Tibial artery (tissue), 4 donors: ENCODE data around the gene FKBP4.
A peak's percentile ranks its signal among the peaks of the same experiment; 100 is the strongest.

Source experiments
- DNase-seq, 2 donors: peaks; one replicate each; pipeline ENCODE4 v3.0.0-alpha.2; 2019
- H3K27ac ChIP-seq, 2 donors: fragments of 200-600 bp; sonication (generic) in 1 of 2; 1 replicate in 1 of 2; 2 replicates in 1 of 2; pipeline ENCODE4 v1.5.1; 2018 to 2019; ENCODE audit warnings: mild to moderate bottlenecking in 1 of 2
- H3K27me3 ChIP-seq, 2 donors: fragments of 200-600 bp; sonication (generic) in 1 of 2; one replicate each; pipeline versions ENCODE4 v1.5.1 to v1.6.0; 2016 to 2019
- H3K36me3 ChIP-seq, 3 donors: fragments of 200-600 bp; sonication (generic) in 2 of 3; one replicate each; pipeline ENCODE4 v1.5.1; 2016 to 2019; ENCODE audit warnings: mild to moderate bottlenecking in 2 of 3
- H3K4me1 ChIP-seq, 4 donors: fragments of 200-600 bp; sonication (generic) in 2 of 4; 1 replicate in 3 of 4; 2 replicates in 1 of 4; pipeline ENCODE4 v1.5.1; 2016 to 2019
- H3K4me3 ChIP-seq, 2 donors: fragments of 200-600 bp; sonication (generic) in 1 of 2; 1 replicate in 1 of 2; 2 replicates in 1 of 2; pipeline ENCODE4 v1.5.1; 2018 to 2019; ENCODE audit warnings: mild to moderate bottlenecking in 2 of 2
- H3K9me3 ChIP-seq, 3 donors: fragments of 200-600 bp; sonication (generic) in 1 of 3; one replicate each; pipeline ENCODE4 v1.5.1; 2016 to 2019
- intact Hi-C: fragments of 100-400 bp; cut with DNase I; formaldehyde crosslinking; loops from one replicate; pipeline ENCODE4 v1.15.0; 2023; ENCODE audit warnings: low total_unique reads
- TF ChIP-seq, protein P1 (sequence below), 2 experiments: fragments of 200-600 bp in 1 of 2; fragments of 450-650 bp in 1 of 2; IDR thresholded peaks; one replicate each; pipeline ENCODE4 v1.5.1; 2017 to 2019; ENCODE audit warnings: antibody characterized with exemption in 2 of 2, mild to moderate bottlenecking in 1 of 2, moderate library complexity in 1 of 2

FKBP4 gene

DNA sequence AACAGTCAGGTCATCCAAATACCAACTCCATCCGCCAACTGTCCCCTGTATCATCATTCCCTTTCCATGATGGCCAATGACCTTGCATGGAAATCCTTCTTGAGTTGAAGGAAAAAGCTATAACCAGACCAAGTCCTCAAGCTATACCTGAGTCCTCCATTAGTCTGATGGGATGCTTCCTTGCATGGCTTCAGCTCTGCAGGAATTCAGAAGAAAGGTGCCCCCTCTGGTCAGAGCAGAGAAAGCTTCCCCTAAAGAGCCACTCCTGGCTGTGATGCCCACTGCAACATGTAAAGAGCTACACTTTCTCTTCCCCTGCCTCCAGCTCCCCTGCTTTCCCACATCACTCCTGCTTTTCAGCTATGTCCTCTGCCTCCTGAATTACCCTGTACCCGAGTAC lies 43.1 kb upstream of the FKBP4 start:
- Histone ChIP-seq H3K4me3 (no peak overlapping the region), H3K27me3 (peaks cover 0 to 11% of the 10 kb centered on the region in 2 donors)
- DNase-seq = no peak

DNA sequence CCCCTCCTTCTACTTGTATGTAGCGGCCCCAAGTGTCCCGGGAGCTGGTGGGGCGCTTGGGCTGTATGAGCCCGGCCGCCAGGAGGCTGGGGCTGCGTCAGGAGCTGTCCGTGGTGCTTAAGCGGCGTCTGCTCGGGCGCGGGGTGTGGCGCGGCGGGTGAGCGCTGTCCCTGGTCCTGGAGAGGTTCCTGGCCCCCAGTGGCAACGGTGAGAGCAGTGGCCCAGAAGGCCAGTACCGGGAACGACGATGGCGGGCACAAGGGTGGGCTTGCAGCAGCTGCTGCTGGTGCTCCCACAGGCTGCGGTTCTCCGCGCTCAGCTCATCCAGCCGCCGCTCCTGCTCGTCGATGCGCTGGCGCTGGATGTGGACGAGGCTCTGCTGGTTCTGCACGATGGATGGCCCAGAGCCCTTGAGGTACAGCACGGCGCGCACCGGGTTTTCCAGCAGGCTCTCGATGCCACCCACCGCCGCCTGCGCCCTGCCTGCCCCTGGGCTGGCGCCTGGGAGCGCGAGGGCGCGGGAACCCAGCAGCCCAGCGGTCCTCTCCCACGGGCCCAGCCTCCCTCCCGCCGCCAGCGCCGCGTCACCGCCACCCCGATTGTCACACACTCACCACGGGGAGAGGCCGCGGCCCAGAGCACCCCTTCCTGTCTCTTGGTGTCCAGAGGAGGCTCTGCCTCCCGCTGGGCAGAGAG lies 41.9 kb upstream of the FKBP4 start:
- Histone ChIP-seq H3K4me1 (peaks cover 0 to 7% (median 0%) of the 10 kb centered on the region in 4 donors), H3K27me3 (peaks cover 0 to 11% of the 10 kb centered on the region in 2 donors), H3K4me3 (no peak overlapping the region), H3K9me3 (no peaks in the 10 kb centered on the region), H3K27ac (no peak overlapping the region), H3K36me3 (no peaks in the 10 kb centered on the region)
- DNase-seq = peak; percentile 48 to 81
- intact Hi-C loops = no loop called here
- TF ChIP-seq, protein P1, sequence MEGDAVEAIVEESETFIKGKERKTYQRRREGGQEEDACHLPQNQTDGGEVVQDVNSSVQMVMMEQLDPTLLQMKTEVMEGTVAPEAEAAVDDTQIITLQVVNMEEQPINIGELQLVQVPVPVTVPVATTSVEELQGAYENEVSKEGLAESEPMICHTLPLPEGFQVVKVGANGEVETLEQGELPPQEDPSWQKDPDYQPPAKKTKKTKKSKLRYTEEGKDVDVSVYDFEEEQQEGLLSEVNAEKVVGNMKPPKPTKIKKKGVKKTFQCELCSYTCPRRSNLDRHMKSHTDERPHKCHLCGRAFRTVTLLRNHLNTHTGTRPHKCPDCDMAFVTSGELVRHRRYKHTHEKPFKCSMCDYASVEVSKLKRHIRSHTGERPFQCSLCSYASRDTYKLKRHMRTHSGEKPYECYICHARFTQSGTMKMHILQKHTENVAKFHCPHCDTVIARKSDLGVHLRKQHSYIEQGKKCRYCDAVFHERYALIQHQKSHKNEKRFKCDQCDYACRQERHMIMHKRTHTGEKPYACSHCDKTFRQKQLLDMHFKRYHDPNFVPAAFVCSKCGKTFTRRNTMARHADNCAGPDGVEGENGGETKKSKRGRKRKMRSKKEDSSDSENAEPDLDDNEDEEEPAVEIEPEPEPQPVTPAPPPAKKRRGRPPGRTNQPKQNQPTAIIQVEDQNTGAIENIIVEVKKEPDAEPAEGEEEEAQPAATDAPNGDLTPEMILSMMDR (IDR thresholded peaks at IDR 0.05) = no peak

More for the DNA sequence above, 43.1 kb upstream of the FKBP4 start:
- H3K9me3 ChIP-seq = no peaks in the 10 kb centered on the region
- peaks cover 0 to 7% (median 0%) of the 10 kb centered on the region in 4 donors for H3K4me1 ChIP-seq
- no peak overlapping the region for H3K27ac ChIP-seq
- TF ChIP-seq, protein P1 (IDR thresholded peaks at IDR 0.05) = no peak
- no peaks in the 10 kb centered on the region for H3K36me3 ChIP-seq
- intact Hi-C loops = no loop called here

DNA sequence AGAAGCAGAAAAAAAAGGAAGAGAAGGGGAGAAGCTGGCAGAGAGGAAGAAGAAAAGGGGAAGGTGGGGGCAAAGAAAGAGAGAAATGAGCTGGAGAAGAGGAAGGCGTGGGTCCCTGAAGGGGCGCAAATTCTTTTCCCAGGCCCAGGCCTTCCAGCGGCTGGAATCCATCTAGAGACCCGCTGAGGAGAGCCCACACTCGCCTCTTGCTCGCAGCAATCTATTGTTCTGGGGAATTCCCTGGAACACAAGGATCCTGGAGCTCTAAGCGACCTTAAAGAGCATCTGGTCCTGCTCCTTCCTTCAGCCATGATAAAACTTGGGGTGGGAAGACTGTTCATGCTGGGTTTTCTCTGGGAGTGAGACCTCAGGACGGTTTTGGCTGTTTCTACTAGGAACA lies 41.2 kb upstream of the FKBP4 start:
- TF ChIP-seq, protein P1 (IDR thresholded peaks at IDR 0.05) = no peak
- H3K27ac ChIP-seq = no peak overlapping the region
- no peaks in the 10 kb centered on the region for H3K9me3 ChIP-seq
- no peak for DNase-seq
- no peaks in the 10 kb centered on the region for H3K36me3 ChIP-seq
- H3K27me3 ChIP-seq = peaks cover 0 to 11% of the 10 kb centered on the region in 2 donors
- H3K4me3 ChIP-seq = no peak overlapping the region
- peaks cover 0 to 7% (median 0%) of the 10 kb centered on the region in 4 donors for H3K4me1 ChIP-seq
- intact Hi-C loops = no loop called here

DNA sequence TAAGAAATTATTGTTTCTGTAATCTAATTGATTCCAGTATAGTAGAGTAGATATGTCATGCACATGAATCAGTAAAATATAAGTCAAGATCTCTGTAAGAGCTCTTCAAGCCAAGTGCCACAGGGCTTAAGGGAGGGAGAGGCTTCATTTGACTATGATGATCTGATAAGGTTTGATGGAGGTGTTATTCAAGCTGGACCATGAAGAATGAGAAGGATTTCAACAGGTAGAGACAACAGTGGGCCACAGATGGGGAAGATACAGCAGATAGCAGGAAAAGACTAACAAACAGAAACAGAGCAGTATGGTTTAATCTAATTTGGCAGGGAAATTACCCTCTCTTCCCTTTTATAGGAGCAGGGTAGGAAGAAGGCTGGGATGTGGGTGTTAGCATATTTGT lies 40.6 kb upstream of the FKBP4 start:
- Histone ChIP-seq H3K36me3 (no peaks in the 10 kb centered on the region), H3K4me1 (peaks cover 0 to 7% (median 0%) of the 10 kb centered on the region in 4 donors), H3K27me3 (peaks cover 0 to 11% of the 10 kb centered on the region in 2 donors), H3K27ac (no peak overlapping the region), H3K4me3 (no peak overlapping the region), H3K9me3 (no peaks in the 10 kb centered on the region)
- intact Hi-C loops = no loop called here
- TF ChIP-seq, protein P1 (IDR thresholded peaks at IDR 0.05) = no peak
- no peak for DNase-seq

DNA sequence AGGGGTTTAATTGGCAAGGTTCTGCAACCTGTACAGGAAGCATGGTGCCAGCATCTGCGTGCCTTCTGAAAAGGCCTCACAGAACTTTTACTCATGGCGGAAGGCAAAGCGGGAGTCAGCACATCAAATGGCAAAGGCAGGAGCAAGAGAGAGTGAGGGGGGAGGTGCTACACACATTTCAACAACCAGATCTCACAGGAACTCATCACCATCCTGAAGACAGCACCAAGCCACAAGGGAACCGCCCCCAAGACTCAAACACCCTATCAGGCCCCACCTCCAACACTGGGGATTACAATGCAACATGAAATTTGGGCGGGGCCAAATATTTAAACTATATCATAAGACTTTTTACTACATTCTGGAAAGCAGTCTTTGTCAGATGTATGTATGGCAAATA lies 38.0 kb upstream of the FKBP4 start:
- no peak for DNase-seq
- H3K27me3 ChIP-seq = peaks cover 0 to 3% of the 10 kb centered on the region in 2 donors
- intact Hi-C loops = no loop called here
- H3K36me3 ChIP-seq = peaks cover 0 to 7% (median 0%) of the 10 kb centered on the region in 3 donors
- H3K9me3 ChIP-seq = no peaks in the 10 kb centered on the region
- H3K4me1 ChIP-seq = peaks cover 0 to 7% (median 0%) of the 10 kb centered on the region in 4 donors
- TF ChIP-seq, protein P1 (IDR thresholded peaks at IDR 0.05) = no peak
- no peak overlapping the region for H3K4me3 ChIP-seq
- no peak overlapping the region for H3K27ac ChIP-seq
